ENCODE measurements around the gene ZSCAN1.

The ZSCAN1 gene

DNA sequence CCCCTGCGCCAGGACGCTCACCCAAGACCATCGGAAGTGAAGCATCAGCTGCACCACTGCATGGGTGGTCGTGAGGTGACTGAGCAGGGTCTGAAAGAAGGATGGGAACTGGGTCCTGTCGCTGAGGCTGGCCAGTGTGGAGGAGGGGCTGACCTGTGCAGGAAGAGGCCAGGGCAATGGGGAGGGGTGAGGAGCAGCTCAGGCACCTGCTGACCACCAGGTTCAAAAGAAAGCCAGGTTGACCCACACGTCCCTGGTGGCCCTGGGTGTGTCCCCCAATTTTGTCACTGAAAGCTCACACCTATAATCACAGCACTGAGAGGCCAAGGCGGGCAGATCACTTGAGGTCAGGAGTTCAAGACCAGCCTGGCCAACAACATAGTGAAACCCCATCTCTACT lies 13.7 kb upstream of the ZSCAN1 start:
- Histone ChIP-seq H3K27me3 (ENCODE audit: insufficient read depth, low read length) (no peaks in the 10 kb centered on the region), H3K9me3 (ENCODE audit: low read length) (0 out of 2 replicates have a peak, but pooled peaks cover 5% of the 10 kb centered on the region), H3K4me2 (ENCODE audit: low read length) (no peak overlapping the region), H3K9me2 (ENCODE audit: low read depth, low read length) (no peaks in the 10 kb centered on the region), H3K36me3 (ENCODE audit: insufficient read depth, low read length) (no peaks in the 10 kb centered on the region), H4K20me1 (ENCODE audit: insufficient read depth, low read length) (no peaks in the 10 kb centered on the region), H3F3A (ENCODE audit: insufficient read depth, low read length) (no peaks in the 10 kb centered on the region), H3K27ac (ENCODE audit: low read depth, low read length, poor library complexity, severe bottlenecking) (no peak overlapping the region), H3K79me2 (ENCODE audit: insufficient read depth, low read length) (no peaks in the 10 kb centered on the region), H3K4me1 (ENCODE audit: insufficient read depth, low read length, severe bottlenecking) (no peaks in the 10 kb centered on the region), H2AFZ (ENCODE audit: low read length) (no peak overlapping the region), H3K9ac (ENCODE audit: low read length) (no peak overlapping the region), H3K4me3 (ENCODE audit: low read depth, low read length, poor library complexity, severe bottlenecking) (no peak overlapping the region)
- TF ChIP-seq EZH2 (IDR thresholded peaks at IDR 0.05; ENCODE audit: borderline replicate concordance, low read length) (no peak), CTCF (IDR thresholded peaks at IDR 0.05; ENCODE audit: low read length) (no peak)

GRCh38 chr19:58021541-58022282 lies 12.1 kb upstream of the ZSCAN1 start:
- Histone ChIP-seq H3K4me2 (ENCODE audit: low read length) (no peak overlapping the region), H3K9me3 (ENCODE audit: low read length) (0 out of 2 replicates have a peak, but pooled peaks cover 8% of the 10 kb centered on the region), H3K79me2 (ENCODE audit: insufficient read depth, low read length) (no peaks in the 10 kb centered on the region), H3K9me2 (ENCODE audit: low read depth, low read length) (no peaks in the 10 kb centered on the region), H4K20me1 (ENCODE audit: insufficient read depth, low read length) (no peaks in the 10 kb centered on the region), H3K4me3 (ENCODE audit: low read depth, low read length, poor library complexity, severe bottlenecking) (no peak overlapping the region), H3K4me1 (ENCODE audit: insufficient read depth, low read length, severe bottlenecking) (no peaks in the 10 kb centered on the region), H3K27me3 (ENCODE audit: insufficient read depth, low read length) (no peaks in the 10 kb centered on the region), H3K27ac (ENCODE audit: low read depth, low read length, poor library complexity, severe bottlenecking) (no peak overlapping the region), H2AFZ (ENCODE audit: low read length) (no peak overlapping the region), H3F3A (ENCODE audit: insufficient read depth, low read length) (no peaks in the 10 kb centered on the region), H3K36me3 (ENCODE audit: insufficient read depth, low read length) (no peaks in the 10 kb centered on the region), H3K9ac (ENCODE audit: low read length) (no peak overlapping the region)
- TF ChIP-seq EZH2 (IDR thresholded peaks at IDR 0.05; ENCODE audit: borderline replicate concordance, low read length) = no peak
- TF ChIP-seq CTCF (IDR thresholded peaks at IDR 0.05; ENCODE audit: low read length) = peak; percentile 49; the same call in 1 of the 2 replicates

DNA sequence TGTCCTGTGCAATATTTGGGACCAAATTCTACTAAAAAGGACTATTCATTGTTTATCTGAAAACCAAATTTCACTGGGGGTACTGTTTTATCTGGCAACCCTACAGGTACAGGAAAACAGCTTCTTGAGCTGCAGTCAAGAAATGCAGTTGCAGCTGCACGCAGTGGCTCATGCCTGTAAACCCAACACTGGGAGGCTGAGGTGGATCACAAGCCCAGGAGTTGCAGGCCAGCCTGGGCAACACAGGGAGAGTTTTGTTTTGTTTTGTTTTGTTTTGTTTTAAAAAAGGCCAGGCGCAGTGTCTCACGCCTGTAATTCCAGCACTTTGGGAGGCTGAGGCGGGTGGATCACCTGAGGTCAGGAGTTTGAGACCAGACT lies 11.6 kb upstream of the ZSCAN1 start:
- Histone ChIP-seq H3K27ac (ENCODE audit: low read depth, low read length, poor library complexity, severe bottlenecking) (no peak overlapping the region), H2AFZ (ENCODE audit: low read length) (no peak overlapping the region)
- TF ChIP-seq CTCF (IDR thresholded peaks at IDR 0.05; ENCODE audit: low read length) (no peak), EZH2 (IDR thresholded peaks at IDR 0.05; ENCODE audit: borderline replicate concordance, low read length) (no peak)

More for the DNA sequence above, 11.6 kb upstream of the ZSCAN1 start:
- H3K9me2 ChIP-seq (ENCODE audit: low read depth, low read length) = no peaks in the 10 kb centered on the region
- no peaks in the 10 kb centered on the region for H4K20me1 ChIP-seq (ENCODE audit: insufficient read depth, low read length)
- H3K4me3 ChIP-seq (ENCODE audit: low read depth, low read length, poor library complexity, severe bottlenecking) = no peak overlapping the region
- no peak overlapping the region for H3K9ac ChIP-seq (ENCODE audit: low read length)
- no peaks in the 10 kb centered on the region for H3K27me3 ChIP-seq (ENCODE audit: insufficient read depth, low read length)
- H3K9me3 ChIP-seq (ENCODE audit: low read length) = 0 out of 2 replicates have a peak, but pooled peaks cover 5% of the 10 kb centered on the region
- H3K4me2 ChIP-seq (ENCODE audit: low read length) = no peak overlapping the region
- no peaks in the 10 kb centered on the region for H3K36me3 ChIP-seq (ENCODE audit: insufficient read depth, low read length)
- no peaks in the 10 kb centered on the region for H3F3A ChIP-seq (ENCODE audit: insufficient read depth, low read length)
- no peaks in the 10 kb centered on the region for H3K79me2 ChIP-seq (ENCODE audit: insufficient read depth, low read length)
- no peaks in the 10 kb centered on the region for H3K4me1 ChIP-seq (ENCODE audit: insufficient read depth, low read length, severe bottlenecking)
